Nephron progenitor cell (in vitro differentiated cells): ENCODE measurements around the gene CDC42BPB.

Experiments
- DNase-seq: peaks from one replicate; pipeline ENCODE4 v3.0.0; 2021
- H3K27ac Mint-ChIP-seq: 2 replicates; pipeline ENCODE4 v1.8.0; 2021; ENCODE audit warnings: mild to moderate bottlenecking, moderate library complexity, mixed read lengths
- H3K27me3 Mint-ChIP-seq: 2 replicates; pipeline ENCODE4 v1.8.0; 2021; ENCODE audit warnings: mild to moderate bottlenecking, low read depth, mixed read lengths; ENCODE audit not compliant: poor library complexity
- H3K36me3 Mint-ChIP-seq: 2 replicates; pipeline ENCODE4 v1.8.0; 2021; ENCODE audit warnings: low read depth, mixed read lengths
- H3K4me1 Mint-ChIP-seq: 2 replicates; pipeline ENCODE4 v1.8.0; 2021; ENCODE audit warnings: mixed read lengths
- H3K4me3 Mint-ChIP-seq: 2 replicates; pipeline ENCODE4 v1.8.0; 2021; ENCODE audit warnings: mild to moderate bottlenecking, moderate library complexity, mixed read lengths
- H3K9me3 Mint-ChIP-seq: 2 replicates; pipeline ENCODE4 v1.8.0; 2021; ENCODE audit warnings: mild to moderate bottlenecking, moderate library complexity, mixed read lengths
- CTCF ChIP-seq: fragments of 200-600 bp; sonication (generic); IDR thresholded peaks from 2 replicates; pipeline ENCODE4 v1.5.0; 2021; ENCODE audit warnings: antibody characterized with exemption

The CDC42BPB gene

GRCh38 chr14:102903889-102904512 lies 153.3 kb downstream of the CDC42BPB start:
- peaks cover 58% of the 10 kb centered on the region for H3K36me3 Mint-ChIP-seq
- TF ChIP-seq CTCF = no peak
- peaks cover 4% of the 10 kb centered on the region for H3K27me3 Mint-ChIP-seq
- H3K9me3 Mint-ChIP-seq = peaks cover 21% of the 10 kb centered on the region
- no peak for DNase-seq
- H3K27ac Mint-ChIP-seq = no peak overlapping the region
- H3K4me3 Mint-ChIP-seq = no peak overlapping the region
- peaks cover 28% of the 10 kb centered on the region for H3K4me1 Mint-ChIP-seq

GRCh38 chr14:102903248-102903888 lies 154.0 kb downstream of the CDC42BPB start:
- H3K4me3 Mint-ChIP-seq = no peak overlapping the region
- H3K36me3 Mint-ChIP-seq = peaks cover 59% of the 10 kb centered on the region
- no peak for TF ChIP-seq CTCF
- peaks cover 4% of the 10 kb centered on the region for H3K27me3 Mint-ChIP-seq
- H3K27ac Mint-ChIP-seq = peak overlapping the region; percentile 87
- DNase-seq = no peak
- H3K9me3 Mint-ChIP-seq = peaks cover 21% of the 10 kb centered on the region
- peaks cover 33% of the 10 kb centered on the region for H3K4me1 Mint-ChIP-seq

- Mint-ChIP-seq H3K4me1 (peaks cover 28% of the 10 kb centered on the region), H3K4me3 (no peak overlapping the region), H3K27me3 (peaks cover 4% of the 10 kb centered on the region), H3K9me3 (peaks cover 17% of the 10 kb centered on the region), H3K36me3 (peaks cover 58% of the 10 kb centered on the region), H3K27ac (peak overlapping the region; percentile 87)
- TF ChIP-seq CTCF = no peak
- no peak for DNase-seq
Observed at GRCh38 chr14:102902523-102903247, 154.7 kb downstream of the CDC42BPB start.

GRCh38 chr14:102902086-102902485 lies 155.3 kb downstream of the CDC42BPB start:
- no peak overlapping the region for H3K4me3 Mint-ChIP-seq
- peaks cover 27% of the 10 kb centered on the region for H3K4me1 Mint-ChIP-seq
- H3K9me3 Mint-ChIP-seq = peaks cover 15% of the 10 kb centered on the region
- no peak for DNase-seq
- no peak for TF ChIP-seq CTCF
- no peak overlapping the region for H3K27ac Mint-ChIP-seq
- peaks cover 7% of the 10 kb centered on the region for H3K27me3 Mint-ChIP-seq
- peaks cover 55% of the 10 kb centered on the region for H3K36me3 Mint-ChIP-seq

GRCh38 chr14:102901633-102902032 lies 155.7 kb downstream of the CDC42BPB start:
- peak overlapping the region; percentile 72 for H3K27ac Mint-ChIP-seq
- peaks cover 27% of the 10 kb centered on the region for H3K4me1 Mint-ChIP-seq
- H3K36me3 Mint-ChIP-seq = peaks cover 51% of the 10 kb centered on the region
- no peak overlapping the region for H3K4me3 Mint-ChIP-seq
- peaks cover 7% of the 10 kb centered on the region for H3K27me3 Mint-ChIP-seq
- peaks cover 14% of the 10 kb centered on the region for H3K9me3 Mint-ChIP-seq
- no peak for DNase-seq
- TF ChIP-seq CTCF = no peak
